DND-41 (cell line): Measurements from ENCODE around the gene SSBP1.

Experiments
- ATAC-seq: fragments of 200-7000 bp; cut with Tn5 transposase; 3 replicates; pipeline ENCODE4 v1.9.1; 2021; ENCODE audit warnings: low read depth; ENCODE audit not compliant: insufficient read depth
- DNase-seq: peaks from one replicate; pipeline ENCODE4 v3.0.0-alpha.2; 2020
- H2AFZ ChIP-seq: 2 replicates; pipeline ENCODE4 v1.6.0; 2012; ENCODE audit warnings: low read depth, low read length
- H3K27ac ChIP-seq: 2 replicates; pipeline ENCODE4 v1.5.1; 2012; ENCODE audit warnings: low read length, inconsistent platforms
- H3K27me3 ChIP-seq: fragments of 200-600 bp; sonication (generic); 2 replicates; pipeline ENCODE4 v1.6.0; 2012; ENCODE audit warnings: low read length, mild to moderate bottlenecking, inconsistent platforms; ENCODE audit not compliant: insufficient read depth, poor library complexity
- H3K36me3 ChIP-seq: 2 replicates; pipeline ENCODE4 v1.5.1; 2012; ENCODE audit warnings: low read length, inconsistent platforms; ENCODE audit not compliant: insufficient read depth
- H3K4me1 ChIP-seq: 2 replicates; pipeline ENCODE4 v1.5.1; 2012; ENCODE audit warnings: mild to moderate bottlenecking, low read length; ENCODE audit not compliant: insufficient read depth
- H3K4me2 ChIP-seq: 2 replicates; pipeline ENCODE4 v1.6.0; 2012; ENCODE audit warnings: mild to moderate bottlenecking, moderate library complexity, low read length, inconsistent platforms; ENCODE audit not compliant: insufficient read depth
- H3K4me3 ChIP-seq, 2 experiments: fragments of 200-600 bp in 1 of 2; shearing (Covaris generic) in 1 of 2; 2 replicates each; pipeline ENCODE4 v1.5.1; 2012 to 2016; ENCODE audit warnings: inconsistent platforms in 2 of 2, low read length in 2 of 2, mild to moderate bottlenecking in 2 of 2, low read depth in 1 of 2, moderate library complexity in 1 of 2
- H3K79me2 ChIP-seq: 2 replicates; pipeline ENCODE4 v1.6.0; 2012; ENCODE audit warnings: low read length, inconsistent platforms; ENCODE audit not compliant: insufficient read depth
- H3K9ac ChIP-seq: 2 replicates; pipeline ENCODE4 v1.6.0; 2012; ENCODE audit warnings: low read depth, mild to moderate bottlenecking, inconsistent platforms, low read length, moderate library complexity
- H3K9me3 ChIP-seq: 2 replicates; pipeline ENCODE4 v1.5.1; 2012; ENCODE audit warnings: low read length, moderate library complexity, mild to moderate bottlenecking, inconsistent platforms; ENCODE audit not compliant: insufficient read depth, severe bottlenecking
- H4K20me1 ChIP-seq: 2 replicates; pipeline ENCODE4 v1.6.0; 2012; ENCODE audit warnings: low read length; ENCODE audit not compliant: insufficient read depth
- EZH2 ChIP-seq: IDR thresholded peaks from 3 replicates; pipeline ENCODE4 v1.6.1; 2012; ENCODE audit warnings: borderline replicate concordance, low read depth, mild to moderate bottlenecking, moderate library complexity, low read length, inconsistent platforms; ENCODE audit not compliant: severe bottlenecking
- TF ChIP-seq, protein P1 (sequence below): IDR thresholded peaks from 2 replicates; pipeline ENCODE4 v1.5.1; 2012; ENCODE audit warnings: borderline replicate concordance, low read length, moderate library complexity, mild to moderate bottlenecking; ENCODE audit not compliant: poor library complexity, severe bottlenecking; ENCODE audit errors: extremely low read depth

Gene SSBP1

GRCh38 chr7:141709318-141709717 lies 28.8 kb upstream of the SSBP1 start:
- Histone ChIP-seq H3K79me2 (no peaks in the 10 kb centered on the region), H3K9ac (no peak overlapping the region), H3K4me1 (no peaks in the 10 kb centered on the region), H4K20me1 (no peaks in the 10 kb centered on the region), H3K4me2 (no peak overlapping the region), H3K9me3 (no peaks in the 10 kb centered on the region), H3K27me3 (no peaks in the 10 kb centered on the region), H3K36me3 (no peaks in the 10 kb centered on the region), H3K4me3 (no peak overlapping the region), H3K27ac (no peak overlapping the region), H2AFZ (no peak overlapping the region)
- no peak for ATAC-seq
- no peak for TF ChIP-seq EZH2
- TF ChIP-seq, protein P1, sequence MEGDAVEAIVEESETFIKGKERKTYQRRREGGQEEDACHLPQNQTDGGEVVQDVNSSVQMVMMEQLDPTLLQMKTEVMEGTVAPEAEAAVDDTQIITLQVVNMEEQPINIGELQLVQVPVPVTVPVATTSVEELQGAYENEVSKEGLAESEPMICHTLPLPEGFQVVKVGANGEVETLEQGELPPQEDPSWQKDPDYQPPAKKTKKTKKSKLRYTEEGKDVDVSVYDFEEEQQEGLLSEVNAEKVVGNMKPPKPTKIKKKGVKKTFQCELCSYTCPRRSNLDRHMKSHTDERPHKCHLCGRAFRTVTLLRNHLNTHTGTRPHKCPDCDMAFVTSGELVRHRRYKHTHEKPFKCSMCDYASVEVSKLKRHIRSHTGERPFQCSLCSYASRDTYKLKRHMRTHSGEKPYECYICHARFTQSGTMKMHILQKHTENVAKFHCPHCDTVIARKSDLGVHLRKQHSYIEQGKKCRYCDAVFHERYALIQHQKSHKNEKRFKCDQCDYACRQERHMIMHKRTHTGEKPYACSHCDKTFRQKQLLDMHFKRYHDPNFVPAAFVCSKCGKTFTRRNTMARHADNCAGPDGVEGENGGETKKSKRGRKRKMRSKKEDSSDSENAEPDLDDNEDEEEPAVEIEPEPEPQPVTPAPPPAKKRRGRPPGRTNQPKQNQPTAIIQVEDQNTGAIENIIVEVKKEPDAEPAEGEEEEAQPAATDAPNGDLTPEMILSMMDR: no peak
- DNase-seq: no peak

- Histone ChIP-seq H3K4me2 (no peak overlapping the region), H3K36me3 (no peaks in the 10 kb centered on the region), H3K9ac (no peak overlapping the region), H3K27ac (no peak overlapping the region), H4K20me1 (no peaks in the 10 kb centered on the region), H3K9me3 (no peaks in the 10 kb centered on the region), H2AFZ (no peak overlapping the region), H3K27me3 (no peaks in the 10 kb centered on the region), H3K4me3 (no peak overlapping the region), H3K4me1 (no peaks in the 10 kb centered on the region), H3K79me2 (no peaks in the 10 kb centered on the region)
- ATAC-seq (no peak), DNase-seq (no peak)
- no peak for TF ChIP-seq EZH2
- TF ChIP-seq, protein P1: no peak
Measured at GRCh38 chr7:141709749-141710148, 28.4 kb upstream of the SSBP1 start.

DNA sequence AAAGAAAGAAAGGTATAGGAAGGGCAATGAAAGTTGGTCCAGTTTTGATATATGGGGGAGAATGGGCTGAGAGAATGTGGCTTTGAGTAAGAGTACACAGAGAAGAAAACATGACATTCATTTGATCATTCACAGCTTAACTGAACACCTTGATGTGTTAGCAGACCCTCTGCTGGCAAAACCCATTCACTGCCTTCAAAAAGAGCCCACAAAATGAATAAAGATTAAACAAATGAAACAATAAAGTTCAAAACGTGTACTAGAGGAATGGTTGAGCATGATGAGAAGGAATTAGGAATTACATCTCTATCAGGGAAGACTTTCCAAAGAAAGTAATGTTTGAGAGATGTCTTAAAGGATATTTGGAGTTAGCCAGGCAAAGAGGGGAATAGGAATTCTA lies 27.9 kb upstream of the SSBP1 start:
- Histone ChIP-seq H3K4me2 (no peak overlapping the region), H3K36me3 (no peaks in the 10 kb centered on the region), H4K20me1 (no peaks in the 10 kb centered on the region), H3K27ac (no peak overlapping the region), H3K79me2 (no peaks in the 10 kb centered on the region), H3K9me3 (no peaks in the 10 kb centered on the region), H2AFZ (no peak overlapping the region), H3K9ac (no peak overlapping the region), H3K27me3 (no peaks in the 10 kb centered on the region), H3K4me3 (no peak overlapping the region), H3K4me1 (no peaks in the 10 kb centered on the region)
- TF ChIP-seq, protein P1: no peak
- TF ChIP-seq EZH2: no peak
- ATAC-seq: no peak
- DNase-seq: no peak
